ENCODE measurements around the gene ERICH6.

- TF ChIP-seq CTCF (IDR thresholded peaks at IDR 0.05): no peak
- no peak for TF ChIP-seq POLR2A (IDR thresholded peaks at IDR 0.05)
- TF ChIP-seq POLR2AphosphoS5 (IDR thresholded peaks at IDR 0.05): no peak
Observed at GRCh38 chr3:150697646-150698045, 6.1 kb downstream of the ERICH6 start.

Data from breast epithelium (tissue), 3 donors.